GM21737 (cell line): ENCODE results near the gene CBLB.
"Not testable (repeated sequence)": the region's sequence is repeated elsewhere in the genome, so short reads cannot be mapped to it uniquely, and the experiment has no call there.

ENCODE experiments used
- ATAC-seq: cut with Tn5 transposase; IDR thresholded peaks from one replicate; pipeline ENCODE4 v1.9.1; 2021; ENCODE audit warnings: mild to moderate bottlenecking, moderate library complexity; ENCODE audit not compliant: unreplicated experiment

CBLB gene

DNA sequence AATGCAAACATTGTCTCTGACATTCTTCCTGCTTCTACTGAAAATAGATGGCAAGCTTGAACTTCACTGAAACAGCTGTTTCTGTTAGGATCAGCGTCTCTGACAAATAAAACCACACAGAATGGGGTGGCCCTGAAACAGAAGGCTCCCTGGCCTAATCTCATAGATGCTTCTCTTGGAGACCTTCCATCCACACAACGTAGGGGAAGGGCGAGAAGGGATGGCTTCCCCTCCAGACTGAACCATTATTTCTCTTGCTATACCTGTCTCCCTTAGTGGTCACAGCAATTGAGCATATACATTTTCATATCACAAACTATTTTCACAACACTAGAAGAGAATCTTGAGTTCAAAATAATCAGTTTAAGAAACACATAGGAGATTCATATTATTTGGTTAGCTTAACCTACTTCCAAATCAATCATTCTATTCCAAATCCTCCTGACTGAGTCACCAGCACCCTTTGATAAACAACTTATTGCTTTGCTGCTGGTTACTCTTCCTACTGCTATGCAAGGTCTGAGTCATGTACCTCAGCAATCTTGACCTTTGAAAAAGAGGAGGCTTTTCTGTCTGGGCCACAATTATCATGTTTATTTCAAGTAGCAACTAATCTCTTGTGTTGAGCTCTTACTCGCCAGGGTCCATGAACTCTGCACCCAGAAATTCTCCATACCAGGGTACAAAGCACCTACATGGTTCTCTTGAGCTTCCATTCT lies 45.5 kb downstream of the CBLB start:
- no peak for ATAC-seq

DNA sequence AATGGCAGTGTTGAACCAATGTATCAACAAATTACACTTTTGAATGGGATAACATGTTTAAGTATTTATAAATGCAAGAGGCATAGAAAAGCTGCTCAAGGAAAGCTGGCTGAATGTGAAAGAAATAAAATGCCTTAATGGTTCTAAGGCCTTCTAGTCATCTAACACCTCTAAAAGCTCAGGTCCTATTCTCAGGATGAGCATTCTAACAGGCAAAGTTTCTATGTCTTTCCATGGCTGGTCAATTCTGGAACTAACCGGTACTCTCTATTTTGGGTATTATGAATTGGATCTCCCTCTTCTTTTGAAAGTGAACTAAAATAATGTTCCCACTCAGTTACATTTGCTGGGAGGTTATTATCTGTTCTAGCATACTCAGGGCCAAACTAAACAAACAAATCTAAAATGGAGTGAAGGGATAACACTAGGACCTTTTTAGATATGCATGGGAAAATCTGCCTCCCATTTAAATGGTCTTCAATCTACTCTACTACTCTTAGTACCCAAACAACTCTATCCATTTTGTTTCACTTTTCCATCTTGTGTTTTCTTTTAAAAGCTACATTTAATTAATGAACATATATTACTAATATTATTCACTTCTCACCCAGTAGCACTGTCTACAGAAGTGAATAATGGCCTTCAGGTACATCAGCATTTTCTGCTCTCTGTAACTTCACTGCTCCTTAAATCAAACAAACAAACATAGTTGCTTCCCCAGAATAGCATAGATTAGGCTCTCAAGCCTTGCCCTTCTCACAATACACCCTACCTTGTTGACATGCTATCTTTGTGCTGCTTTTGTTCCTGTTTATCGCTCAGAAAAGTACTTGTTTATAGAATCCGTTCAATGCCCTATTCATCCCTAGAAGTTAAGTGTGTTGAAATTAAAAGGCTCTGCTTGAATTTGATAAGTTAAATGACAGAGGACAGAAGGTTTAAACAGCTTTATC lies 46.4 kb downstream of the CBLB start:
- no peak for ATAC-seq

DNA sequence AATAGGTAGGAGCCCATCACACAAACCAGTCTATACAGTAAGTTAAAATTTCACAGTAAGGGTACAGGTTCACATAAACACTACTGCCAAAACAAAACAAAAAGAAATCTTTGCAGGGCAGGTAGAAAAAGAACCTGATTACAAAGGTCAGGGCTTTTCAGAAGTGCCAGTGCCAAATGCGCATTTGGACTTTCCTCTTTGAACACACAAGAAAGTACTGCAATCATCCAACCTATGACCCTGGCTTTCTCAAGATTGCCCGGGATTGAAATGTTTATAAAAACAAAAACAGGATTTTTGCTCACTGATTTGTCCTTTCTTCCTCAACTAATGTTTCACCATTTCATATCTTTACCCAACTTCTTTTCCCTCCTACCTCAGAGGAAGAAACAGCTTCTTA lies 47.4 kb downstream of the CBLB start:
- ATAC-seq, result no peak

DNA sequence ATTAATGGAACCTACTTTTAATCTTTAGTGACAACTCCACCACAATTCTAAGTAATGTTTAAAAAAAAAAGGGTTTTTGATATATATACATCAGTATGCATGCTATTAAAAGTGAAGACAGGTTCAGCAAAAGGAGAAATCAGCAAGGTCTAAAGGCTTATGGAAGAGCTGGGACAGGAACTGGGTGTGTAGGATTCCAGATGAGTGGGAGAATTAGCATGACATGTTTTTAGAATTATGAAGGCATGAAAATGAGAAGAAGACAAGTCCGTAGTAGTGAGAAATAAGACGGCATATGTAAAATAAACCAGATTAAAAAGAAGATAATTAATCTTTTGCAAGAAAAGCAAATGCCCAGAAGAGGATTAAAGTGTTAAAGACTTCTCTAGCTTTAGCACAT lies 52.0 kb downstream of the CBLB start:
- no peak for ATAC-seq

DNA sequence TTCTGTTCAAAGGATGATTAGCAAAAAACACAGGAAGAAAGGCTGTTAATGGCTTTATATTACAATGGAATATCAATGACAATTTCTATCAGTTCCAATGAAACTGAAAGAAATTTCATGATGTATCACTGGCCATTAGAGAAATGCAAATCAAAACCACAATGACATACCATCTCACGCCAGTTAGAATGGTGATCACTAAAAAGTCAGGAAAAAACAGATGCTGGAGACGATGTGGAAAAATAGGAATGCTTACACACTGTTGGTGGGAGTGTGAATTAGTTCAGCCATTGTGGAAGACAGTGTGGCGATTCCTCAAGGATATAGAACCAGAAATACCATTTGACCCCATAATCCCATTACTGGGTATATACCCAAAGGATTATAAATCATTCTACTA lies 53.5 kb downstream of the CBLB start:
- ATAC-seq, result not testable (repeated sequence)

DNA sequence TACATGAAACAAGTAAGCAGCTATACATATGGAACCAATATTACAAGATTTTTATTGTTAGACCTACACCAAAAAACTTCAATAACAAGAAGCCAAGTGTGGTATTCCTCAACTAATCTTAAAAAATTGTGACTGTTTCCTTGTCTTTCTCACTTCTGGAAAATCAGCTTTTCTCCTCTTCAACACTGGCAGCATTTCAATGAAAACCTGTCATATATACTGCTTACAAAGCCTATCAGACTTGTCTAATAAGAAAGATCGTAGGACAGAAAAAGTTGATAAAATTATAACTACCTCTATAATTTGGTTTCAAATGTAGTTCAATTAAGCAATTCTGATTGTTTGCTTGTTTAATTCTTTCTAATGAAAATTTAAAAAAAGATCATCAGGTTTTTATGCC lies 55.1 kb downstream of the CBLB start:
- ATAC-seq, result no peak

DNA sequence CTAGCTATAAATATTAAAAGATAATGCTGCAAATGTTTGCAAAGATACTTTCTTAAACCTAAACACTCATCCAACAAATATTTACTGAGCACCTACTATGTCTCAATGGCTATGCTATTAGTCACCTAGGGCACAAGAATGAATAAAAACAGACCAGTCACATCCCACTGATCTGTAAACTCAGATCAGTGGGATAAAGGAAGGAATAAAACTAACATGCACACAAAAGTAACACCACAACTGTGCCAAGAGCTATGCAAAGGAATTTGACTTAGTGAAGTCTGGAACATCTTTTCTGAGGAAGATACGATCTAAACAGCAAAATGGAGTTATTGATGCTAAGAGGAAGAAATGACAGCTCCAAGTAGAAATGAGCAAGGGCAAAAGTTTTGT lies 56.6 kb downstream of the CBLB start:
- ATAC-seq, result no peak

DNA sequence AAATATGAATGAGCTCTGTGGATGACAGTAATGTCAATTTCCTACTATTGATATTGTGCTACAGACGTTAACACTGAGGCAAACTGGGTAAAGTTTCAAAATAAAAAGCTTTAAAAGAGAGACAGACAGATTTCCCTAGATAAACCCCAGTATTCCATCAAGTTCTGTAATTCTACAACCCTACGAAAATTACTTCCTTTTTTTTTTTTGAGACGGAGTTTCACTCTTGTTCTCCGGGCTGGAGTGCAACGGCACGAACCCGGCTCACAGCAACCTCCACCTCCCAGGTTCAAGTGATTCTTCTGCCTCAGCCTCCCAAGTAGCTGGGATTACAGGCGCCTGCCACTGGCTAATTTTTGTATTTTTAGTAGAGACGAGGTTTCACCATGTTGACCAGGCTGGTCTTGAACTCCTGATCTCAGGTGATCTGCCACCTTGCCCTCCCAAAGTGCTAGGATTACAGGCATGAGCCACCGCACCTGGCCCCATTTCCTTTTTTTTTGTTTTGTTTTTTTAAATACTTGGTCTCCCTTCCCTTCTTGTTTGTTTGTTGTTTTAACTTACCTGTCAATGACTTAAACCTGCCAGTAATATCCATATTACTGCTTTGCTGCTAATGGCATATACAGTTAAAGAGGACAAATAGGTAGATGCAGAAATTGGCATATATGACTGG lies 57.2 kb downstream of the CBLB start:
- ATAC-seq, result no peak

DNA sequence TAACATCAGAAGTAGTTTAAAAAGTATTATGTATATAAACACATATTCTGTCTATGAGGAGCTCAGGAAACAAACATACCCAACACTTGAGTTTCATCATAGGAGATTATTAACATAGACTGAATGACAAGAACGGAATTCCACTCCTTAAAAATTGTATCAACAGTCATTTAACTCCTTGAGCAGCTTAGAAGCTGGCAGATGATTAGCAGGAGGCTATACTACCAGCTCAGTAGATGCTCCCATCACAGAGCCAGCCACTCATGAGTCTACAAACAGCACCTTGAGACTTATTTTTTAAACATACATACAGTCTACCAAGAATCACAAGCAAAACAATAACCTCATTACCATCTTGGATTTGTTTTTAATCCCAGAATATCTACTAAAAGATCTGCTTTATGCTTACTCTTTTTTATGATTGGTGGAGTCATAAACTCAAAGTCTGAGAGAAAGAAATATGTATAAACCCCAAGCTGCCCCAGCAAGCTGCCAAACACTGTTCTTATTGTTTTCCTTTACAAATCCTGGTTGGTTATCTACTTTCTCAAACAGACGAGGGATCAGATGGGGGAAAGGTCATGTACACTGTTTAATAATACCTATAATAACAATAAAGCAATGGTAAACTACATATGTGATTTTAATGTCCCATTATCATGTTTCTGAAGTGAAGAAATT lies 59.5 kb downstream of the CBLB start:
- ATAC-seq, result no peak

DNA sequence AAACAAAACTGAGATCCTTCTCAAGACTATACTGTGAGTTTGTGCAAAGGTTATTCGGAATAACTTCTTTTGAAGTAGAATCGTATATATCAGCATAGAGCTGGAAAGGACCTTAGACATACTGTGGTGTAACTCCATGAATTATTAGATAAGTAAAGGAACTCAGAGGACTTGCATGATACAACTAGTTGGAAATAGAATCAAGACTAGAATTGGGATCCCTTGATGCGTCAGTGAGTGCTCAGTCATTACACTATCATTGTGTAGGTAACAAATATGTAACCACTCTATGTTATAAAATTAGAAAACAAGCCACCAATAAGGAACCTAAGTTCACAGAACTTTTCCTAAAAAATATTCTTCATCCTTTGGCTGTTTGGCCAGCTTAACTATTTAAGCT lies 61.1 kb downstream of the CBLB start:
- no peak for ATAC-seq

DNA sequence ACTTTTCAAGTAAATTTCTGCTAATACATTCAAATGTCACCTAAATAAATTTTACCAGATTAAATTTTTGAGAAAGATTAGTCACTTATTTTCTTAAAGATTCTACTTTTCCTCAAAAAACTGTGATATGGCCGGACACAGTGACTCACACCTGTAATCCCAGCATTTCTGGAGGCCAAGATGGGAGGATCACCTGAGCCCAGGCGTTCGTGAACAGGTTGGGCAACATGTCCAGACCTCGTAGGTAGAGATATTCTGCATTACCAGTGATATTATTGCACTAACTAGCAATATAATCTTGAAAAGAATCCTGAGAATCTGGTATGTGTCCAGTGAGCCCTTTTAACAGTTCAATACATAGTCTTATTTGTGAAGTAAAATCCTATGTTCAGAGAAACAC lies 61.7 kb downstream of the CBLB start:
- ATAC-seq, result no peak

DNA sequence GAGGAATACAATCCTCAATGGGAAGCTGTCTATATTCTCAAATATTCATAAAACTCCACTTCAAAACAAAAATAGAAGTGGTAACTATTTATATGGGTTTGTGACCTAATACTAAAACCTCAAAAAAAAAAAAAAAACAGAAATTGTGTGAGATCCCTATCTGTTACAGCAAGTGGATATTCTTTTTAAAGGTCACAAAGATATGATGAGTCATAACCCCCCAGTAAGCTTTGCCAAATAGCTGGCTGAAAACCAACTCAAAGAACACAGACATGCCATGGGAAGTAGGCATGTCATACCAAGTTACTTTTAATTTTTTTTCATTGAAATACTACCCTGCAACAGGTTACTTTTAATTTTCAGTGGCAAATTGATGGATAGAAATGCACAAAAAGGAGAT lies 62.5 kb downstream of the CBLB start:
- no peak for ATAC-seq

DNA sequence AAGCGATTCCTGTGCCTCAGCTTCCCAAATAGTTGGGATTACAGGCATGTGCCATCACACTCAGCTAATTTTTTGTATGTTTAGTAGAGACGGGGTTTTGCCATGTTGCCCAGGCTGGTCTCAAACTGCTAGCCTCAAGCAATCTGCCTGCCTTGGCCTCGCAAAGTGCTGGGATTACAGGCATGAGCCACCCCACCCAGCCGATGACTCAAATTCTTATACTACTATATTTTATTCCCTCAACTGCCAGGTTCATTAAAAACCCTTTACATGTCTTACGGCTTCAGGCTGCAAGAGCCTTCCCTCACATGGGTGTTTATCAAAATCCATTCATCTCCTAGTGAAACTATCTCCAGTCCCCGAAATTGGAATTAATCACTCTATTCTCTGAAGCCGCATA lies 63.4 kb downstream of the CBLB start:
- ATAC-seq, result no peak

DNA sequence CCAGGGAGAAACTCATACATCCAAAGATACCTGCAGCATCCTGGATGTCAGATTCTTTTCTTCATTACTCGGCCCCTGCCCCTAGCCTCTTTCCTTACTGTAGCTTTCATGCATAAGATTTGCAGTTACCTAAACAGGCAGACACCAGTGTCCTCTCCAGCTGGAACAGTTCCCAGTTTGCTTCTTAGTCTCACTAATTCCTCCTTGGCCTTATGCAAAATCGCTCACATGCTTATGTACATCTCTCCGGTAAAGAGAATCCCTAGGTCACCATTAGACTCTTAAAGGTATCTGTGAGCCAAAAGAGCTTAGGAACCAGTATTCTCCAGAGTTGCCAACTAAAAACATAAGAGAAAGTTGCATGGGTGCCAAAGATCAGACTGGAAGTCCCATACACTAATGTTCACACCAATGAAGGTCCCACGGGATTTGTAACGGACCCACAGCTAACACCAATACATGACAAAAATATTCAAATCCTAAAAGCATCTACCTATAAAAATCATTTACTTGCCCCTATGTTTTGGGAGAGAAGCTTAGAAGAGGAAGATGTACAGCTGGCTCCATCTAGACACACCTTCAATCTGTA lies 66.6 kb downstream of the CBLB start:
- ATAC-seq, result no peak

DNA sequence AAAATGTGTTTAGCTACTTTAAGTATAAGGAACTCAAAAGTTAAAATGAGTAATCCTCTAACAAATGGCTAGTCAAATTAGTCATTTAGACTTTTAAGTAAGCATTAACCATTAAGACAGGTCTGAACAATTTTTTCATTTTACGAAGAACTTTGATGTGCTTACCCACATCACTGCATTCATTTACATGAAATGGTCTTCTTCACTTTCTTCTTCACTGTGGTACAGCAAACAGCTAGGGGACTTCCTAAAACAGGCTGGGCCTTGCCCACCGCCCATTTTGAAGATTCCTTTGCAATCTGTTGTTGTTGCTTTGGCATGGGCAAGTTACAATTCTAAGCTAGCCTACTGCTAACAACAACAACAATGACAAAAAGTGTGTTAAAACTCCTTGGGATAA lies 67.4 kb downstream of the CBLB start:
- no peak for ATAC-seq

DNA sequence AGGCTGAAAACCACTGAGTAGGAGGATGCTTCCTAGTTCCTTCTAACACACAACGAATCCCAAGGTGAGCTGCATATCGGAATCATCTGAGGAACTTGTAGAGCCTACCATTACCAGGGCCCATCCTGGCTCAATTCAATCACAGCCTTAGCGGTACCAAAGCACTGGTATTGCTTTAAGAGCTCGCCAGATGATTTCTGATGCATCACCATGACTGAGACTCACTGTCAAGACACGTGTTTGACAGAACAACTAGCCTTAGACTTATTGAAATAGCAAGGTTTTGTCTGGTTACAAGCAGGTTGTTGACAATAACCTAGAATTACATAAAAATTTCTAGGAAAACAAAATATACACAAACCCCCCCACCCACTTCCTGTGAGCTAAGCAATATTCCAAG lies 68.5 kb downstream of the CBLB start:
- ATAC-seq, result no peak

DNA sequence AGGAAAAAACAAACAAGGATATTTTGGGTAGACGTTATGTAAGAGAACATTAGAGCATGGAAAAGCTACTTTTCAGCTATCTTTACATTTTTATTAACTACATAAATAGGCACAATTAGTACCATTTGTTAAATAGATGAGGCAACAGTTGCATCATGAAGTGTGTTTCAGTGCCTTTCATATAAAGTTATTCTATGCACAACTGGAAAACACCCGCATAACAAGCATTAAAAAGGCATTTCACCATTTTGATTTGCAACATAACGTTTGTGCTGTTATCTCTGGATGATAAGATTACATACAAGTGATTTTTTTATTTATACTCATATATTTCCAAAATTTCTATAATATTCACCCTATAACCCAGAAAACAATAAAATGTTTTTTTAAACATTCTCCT lies 69.5 kb downstream of the CBLB start:
- ATAC-seq, result no peak

DNA sequence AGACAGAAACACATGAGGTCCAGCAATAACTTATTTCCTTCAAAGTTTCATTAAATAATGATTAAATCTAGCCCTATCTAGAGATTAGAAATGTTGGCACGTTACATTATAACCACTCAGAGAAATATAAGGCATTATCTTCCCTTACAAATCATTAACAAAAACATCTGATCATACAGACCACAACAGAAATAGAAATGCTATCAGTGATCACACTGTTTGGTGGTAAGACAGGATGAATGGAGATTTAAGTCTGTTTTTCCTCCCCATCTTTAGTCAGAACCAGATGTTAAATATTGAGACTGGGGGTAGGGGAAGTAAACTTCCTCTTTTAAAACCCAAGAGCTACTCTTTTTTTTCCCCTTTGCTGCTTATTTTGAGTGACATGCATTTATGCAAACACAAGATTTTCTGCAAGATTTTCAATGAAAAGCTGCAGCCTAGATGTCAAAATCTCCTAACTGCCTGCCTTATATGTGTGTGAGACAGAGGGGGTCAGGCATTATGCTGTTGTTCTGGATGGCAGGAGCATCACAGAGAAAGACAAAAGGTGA lies 70.4 kb downstream of the CBLB start:
- ATAC-seq, result peak; percentile 78

DNA sequence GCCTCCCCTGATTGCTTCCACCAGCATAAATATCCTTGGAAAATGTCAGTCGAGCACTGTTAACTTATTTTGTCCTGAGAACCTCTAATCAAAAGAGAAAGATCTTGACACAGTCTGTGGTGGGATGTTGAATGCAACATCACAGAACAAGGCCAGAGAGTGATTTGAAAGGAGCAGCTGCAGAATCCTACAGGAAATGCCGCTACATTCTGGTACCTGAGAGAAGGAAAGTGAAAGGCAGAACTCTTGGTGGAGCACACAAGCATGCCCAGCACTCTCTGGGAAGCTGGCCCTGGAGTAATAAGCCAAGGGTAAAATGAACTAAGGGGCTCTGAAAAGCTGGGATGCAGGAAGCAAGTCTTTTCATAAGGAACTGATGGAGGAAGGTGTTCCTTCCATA lies 75.8 kb downstream of the CBLB start:
- ATAC-seq, result no peak
